Esophagus squamous epithelium (tissue), 5 donors: Measurements from ENCODE around the gene WDR48. TPM values are rescaled to one million over a fixed set of nuclear protein-coding genes. Genes with fewer than 3 reads are reported as not detected.

Experiments
- DNase-seq: peaks from one replicate; lab custom pipeline; 2025; lab: John Stamatoyannopoulos, UW
- H3K27ac ChIP-seq, 4 donors: fragments of 200-600 bp; sonication (generic); one replicate each; pipeline ENCODE4 v1.5.1; 2016 to 2019; ENCODE audit warnings: mild to moderate bottlenecking in 1 of 4
- H3K27me3 ChIP-seq, 4 donors: fragments of 200-600 bp; sonication (generic); 1 replicate in 3 of 4; 2 replicates in 1 of 4; pipeline versions ENCODE4 v1.5.1 to v1.6.0; 2017 to 2021; ENCODE audit warnings: antibody characterized with exemption in 1 of 4
- H3K36me3 ChIP-seq, 3 donors: fragments of 200-600 bp; sonication (generic); one replicate each; pipeline ENCODE4 v1.5.1; 2016 to 2019
- H3K4me1 ChIP-seq, 3 donors: fragments of 200-600 bp; sonication (generic); one replicate each; pipeline ENCODE4 v1.5.1; 2017 to 2019
- H3K4me3 ChIP-seq, 4 donors: fragments of 200-600 bp; sonication (generic); 1 replicate in 3 of 4; 2 replicates in 1 of 4; pipeline ENCODE4 v1.5.1; 2016 to 2019; ENCODE audit warnings: mild to moderate bottlenecking in 2 of 4, moderate library complexity in 1 of 4
- H3K9me3 ChIP-seq, 3 donors: fragments of 200-600 bp; sonication (generic); one replicate each; pipeline ENCODE4 v1.5.1; 2016 to 2019
- POLR2A ChIP-seq, 4 donors: fragments of 450-650 bp; IDR thresholded peaks; one replicate each; pipeline ENCODE4 v1.6.1; 2017; ENCODE audit warnings: antibody characterized with exemption in 4 of 4, mild to moderate bottlenecking in 4 of 4, moderate library complexity in 3 of 4
- WGBS, 2 donors: methylation state at CpG; one replicate each; pipeline ENCODE4 v1.1.5; 2018; 5-methylcytosine and 5-hydroxymethylcytosine counted together
- intact Hi-C: fragments of 100-400 bp; cut with DNase I; formaldehyde crosslinking; loops from one replicate; pipeline ENCODE4 v1.15.0; 2022
- total RNA-seq, 4 donors: library from RNA; depleted of rRNA; stranded (reverse); fragments of >200 nt; gene quantifications; one replicate each; pipeline ENCODE4 v1.1.0, GENCODE V29; 2016
- TF ChIP-seq, protein P1 (sequence below), 6 experiments: fragments of 450-650 bp in 4 of 6; fragments of 200-600 bp in 2 of 6; sonication (generic) in 2 of 6; IDR thresholded peaks; one replicate each; pipeline ENCODE4 v1.5.1; 2016 to 2019; ENCODE audit warnings: antibody characterized with exemption in 6 of 6, mild to moderate bottlenecking in 4 of 6, moderate library complexity in 4 of 6
- donor health status: DM: yes; HTN: yes; CAD: no.

WDR48 gene
- total RNA-seq, 4 donors from 2014 or later, result 9.7 to 25.9 (median 19.4) TPM

DNA sequence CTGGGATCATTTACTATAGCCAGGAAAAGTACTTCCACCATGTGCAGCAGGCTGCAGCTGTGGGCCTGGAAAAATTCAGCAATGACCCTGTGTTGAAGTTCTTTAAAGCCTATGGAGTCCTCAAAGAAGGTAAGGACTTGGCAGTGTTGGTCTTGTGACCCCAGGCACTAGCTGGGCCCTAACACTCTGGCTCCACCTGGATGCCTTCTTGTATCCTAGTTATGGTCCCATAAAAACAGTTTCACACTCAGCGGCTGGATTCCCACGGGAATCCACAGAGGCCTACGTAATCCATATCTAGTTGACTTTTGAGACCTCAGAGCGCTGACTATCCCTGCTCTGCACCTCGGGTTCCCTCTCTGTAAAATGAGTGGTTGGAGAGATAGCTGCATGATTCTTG is 57.3 kb downstream of the WDR48 start:
- peaks cover 0 to 14% (median 0%) of the 10 kb centered on the region in 3 donors for H3K36me3 ChIP-seq
- H3K27me3 ChIP-seq, result no peaks in the 10 kb centered on the region
- no peak for TF ChIP-seq POLR2A (IDR thresholded peaks at IDR 0.05)
- TF ChIP-seq, protein P1, sequence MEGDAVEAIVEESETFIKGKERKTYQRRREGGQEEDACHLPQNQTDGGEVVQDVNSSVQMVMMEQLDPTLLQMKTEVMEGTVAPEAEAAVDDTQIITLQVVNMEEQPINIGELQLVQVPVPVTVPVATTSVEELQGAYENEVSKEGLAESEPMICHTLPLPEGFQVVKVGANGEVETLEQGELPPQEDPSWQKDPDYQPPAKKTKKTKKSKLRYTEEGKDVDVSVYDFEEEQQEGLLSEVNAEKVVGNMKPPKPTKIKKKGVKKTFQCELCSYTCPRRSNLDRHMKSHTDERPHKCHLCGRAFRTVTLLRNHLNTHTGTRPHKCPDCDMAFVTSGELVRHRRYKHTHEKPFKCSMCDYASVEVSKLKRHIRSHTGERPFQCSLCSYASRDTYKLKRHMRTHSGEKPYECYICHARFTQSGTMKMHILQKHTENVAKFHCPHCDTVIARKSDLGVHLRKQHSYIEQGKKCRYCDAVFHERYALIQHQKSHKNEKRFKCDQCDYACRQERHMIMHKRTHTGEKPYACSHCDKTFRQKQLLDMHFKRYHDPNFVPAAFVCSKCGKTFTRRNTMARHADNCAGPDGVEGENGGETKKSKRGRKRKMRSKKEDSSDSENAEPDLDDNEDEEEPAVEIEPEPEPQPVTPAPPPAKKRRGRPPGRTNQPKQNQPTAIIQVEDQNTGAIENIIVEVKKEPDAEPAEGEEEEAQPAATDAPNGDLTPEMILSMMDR (IDR thresholded peaks at IDR 0.05), result no peak
- H3K27ac ChIP-seq, result no peak overlapping the region
- H3K4me1 ChIP-seq, result peaks cover 16 to 43% (median 24%) of the 10 kb centered on the region in 3 donors
- H3K4me3 ChIP-seq, result no peak overlapping the region
- intact Hi-C loops, result loop anchor here (10.0 kb wide), 1 partner anchor 176 kb away; the partner anchor contains the start of gene CX3CR1
- no peak for DNase-seq
- 90 to 96% methylated on average over 5 of the region's 5 CpGs for WGBS, 2 donors
- H3K9me3 ChIP-seq, result no peaks in the 10 kb centered on the region

DNA sequence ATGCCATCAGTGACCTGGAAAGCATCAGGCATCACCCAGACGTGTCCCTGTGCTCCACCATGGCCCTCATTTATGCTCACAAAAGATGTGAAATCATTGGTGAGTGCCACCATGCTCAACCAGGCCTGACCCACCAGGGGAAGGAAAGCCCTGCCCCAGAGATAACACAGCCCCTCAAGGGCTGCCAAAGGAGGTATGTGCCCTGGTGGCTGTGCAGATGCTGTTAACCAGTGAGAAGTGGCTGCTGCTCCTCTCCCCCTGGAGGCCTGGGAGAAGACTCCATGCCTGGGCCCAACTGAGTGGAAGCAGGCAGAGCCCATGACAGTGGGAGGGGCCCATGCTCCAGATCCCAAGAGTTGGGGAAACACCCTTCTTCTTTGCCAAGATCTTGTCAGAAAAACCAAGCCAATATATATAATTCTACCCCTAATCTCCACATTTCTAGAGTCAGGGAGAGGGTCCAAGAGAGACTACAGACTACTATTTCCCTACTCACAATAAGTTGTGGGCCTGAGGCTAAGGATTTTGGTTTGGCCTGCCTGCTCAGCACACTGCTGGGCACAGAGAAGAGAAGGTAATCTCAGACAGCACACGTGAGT is 58.3 kb downstream of the WDR48 start:
- Histone ChIP-seq H3K4me1 (peaks cover 10 to 33% (median 17%) of the 10 kb centered on the region in 3 donors), H3K36me3 (peaks cover 0 to 14% (median 0%) of the 10 kb centered on the region in 3 donors), H3K9me3 (no peaks in the 10 kb centered on the region), H3K27ac (no peak overlapping the region), H3K27me3 (no peaks in the 10 kb centered on the region), H3K4me3 (no peak overlapping the region)
- no peak for DNase-seq
- no peak for TF ChIP-seq POLR2A (IDR thresholded peaks at IDR 0.05)
- TF ChIP-seq, protein P1 (IDR thresholded peaks at IDR 0.05), result no peak
- 20 to 83% methylated on average over 1 of the region's 2 CpGs for WGBS, 2 donors
- intact Hi-C loops, result no loop called here

- H3K27ac ChIP-seq, result no peak overlapping the region
- intact Hi-C loops, result no loop called here
- H3K9me3 ChIP-seq, result no peaks in the 10 kb centered on the region
- no peak for DNase-seq
- peaks cover 0 to 14% (median 0%) of the 10 kb centered on the region in 3 donors for H3K36me3 ChIP-seq
- peaks cover 0 to 16% (median 5%) of the 10 kb centered on the region in 3 donors for H3K4me1 ChIP-seq
- H3K27me3 ChIP-seq, result no peaks in the 10 kb centered on the region
- H3K4me3 ChIP-seq, result no peak overlapping the region
- WGBS, 2 donors, result 89 to 93% methylated on average over 2 to 3 of the region's 3 CpGs
- no peak for TF ChIP-seq POLR2A (IDR thresholded peaks at IDR 0.05)
- TF ChIP-seq, protein P1 (IDR thresholded peaks at IDR 0.05), result no peak
Observed at GRCh38 chr3:39112113-39112512, 60.3 kb downstream of the WDR48 start.

GRCh38 chr3:39112535-39112934 is 60.7 kb downstream of the WDR48 start:
- no peaks in the 10 kb centered on the region for H3K9me3 ChIP-seq
- 100% methylated on average over 1 to 2 of the region's 2 CpGs for WGBS, 2 donors
- no peaks in the 10 kb centered on the region for H3K27me3 ChIP-seq
- H3K36me3 ChIP-seq, result peaks cover 0 to 14% (median 0%) of the 10 kb centered on the region in 3 donors
- intact Hi-C loops, result no loop called here
- H3K4me3 ChIP-seq, result no peak overlapping the region
- H3K4me1 ChIP-seq, result peaks cover 0 to 16% (median 5%) of the 10 kb centered on the region in 3 donors
- no peak overlapping the region for H3K27ac ChIP-seq
- DNase-seq, result no peak
- TF ChIP-seq POLR2A (IDR thresholded peaks at IDR 0.05), result no peak
- TF ChIP-seq, protein P1 (IDR thresholded peaks at IDR 0.05), result no peak

GRCh38 chr3:39113291-39113690 is 61.5 kb downstream of the WDR48 start:
- intact Hi-C loops, result no loop called here
- H3K4me3 ChIP-seq, result no peak overlapping the region
- peaks cover 0 to 22% (median 0%) of the 10 kb centered on the region in 3 donors for H3K36me3 ChIP-seq
- no peak for TF ChIP-seq POLR2A (IDR thresholded peaks at IDR 0.05)
- TF ChIP-seq, protein P1 (IDR thresholded peaks at IDR 0.05), result no peak
- 49 to 64% methylated on average over 2 of the region's 3 CpGs for WGBS, 2 donors
- H3K9me3 ChIP-seq, result no peaks in the 10 kb centered on the region
- no peaks in the 10 kb centered on the region for H3K27me3 ChIP-seq
- no peak for DNase-seq
- H3K27ac ChIP-seq, result no peak overlapping the region
- peaks cover 0 to 9% (median under 1%) of the 10 kb centered on the region in 3 donors for H3K4me1 ChIP-seq
